Activated CD8-positive, alpha-beta memory T cell treated with anti-CD3 and anti-CD28 coated beads, Interleukin-2, amount 50 U/mL, for 4 hours (primary cell): ENCODE data around the gene CAMTA1.
"Not testable (repeated sequence)": the region's sequence is repeated elsewhere in the genome, so short reads cannot be mapped to it uniquely, and the experiment has no call there.

Experiments
- DNase-seq: peaks from one replicate; pipeline ENCODE4 v3.0.0-alpha.2; 2020

CAMTA1 gene

DNA sequence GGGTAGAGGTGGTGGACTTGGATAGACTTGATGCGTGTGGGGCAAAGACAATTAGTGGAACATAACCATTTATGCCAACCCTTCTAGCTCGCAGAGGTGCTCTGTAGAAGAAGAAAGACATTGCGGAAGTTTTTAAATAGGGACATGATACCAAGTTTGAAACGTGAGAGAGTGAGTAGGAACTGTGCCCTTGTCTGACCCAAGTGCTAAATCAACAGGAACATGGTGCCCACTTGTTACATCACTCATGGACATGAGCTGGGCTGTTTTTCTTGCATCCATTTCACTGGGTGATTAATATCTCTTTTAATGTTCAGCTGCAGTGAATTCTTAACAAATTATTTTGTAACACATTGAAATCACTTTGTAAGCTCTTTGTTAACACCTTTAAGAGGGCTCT lies 577.7 kb downstream of the CAMTA1 start:
- DNase-seq: no peak

DNA sequence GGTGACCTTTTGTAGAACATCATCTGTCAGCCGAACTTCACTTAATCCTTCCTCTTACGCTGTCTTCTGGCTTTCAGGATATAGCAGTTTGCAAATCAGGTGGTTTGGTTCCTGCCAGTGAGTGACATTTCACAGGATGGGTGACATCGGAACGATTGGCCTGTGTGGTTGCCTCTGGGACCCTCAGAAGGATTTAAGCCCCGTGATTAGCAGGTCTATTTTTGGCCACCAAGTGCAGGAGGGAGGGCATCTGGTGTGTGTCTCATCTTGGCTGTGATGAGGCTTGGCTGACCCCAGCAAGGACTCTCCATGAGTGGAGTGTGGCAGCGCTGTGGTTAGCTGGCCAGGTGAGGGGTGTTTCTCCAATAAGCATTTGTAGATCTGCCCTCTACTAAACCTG lies 578.2 kb downstream of the CAMTA1 start:
- no peak for DNase-seq

DNA sequence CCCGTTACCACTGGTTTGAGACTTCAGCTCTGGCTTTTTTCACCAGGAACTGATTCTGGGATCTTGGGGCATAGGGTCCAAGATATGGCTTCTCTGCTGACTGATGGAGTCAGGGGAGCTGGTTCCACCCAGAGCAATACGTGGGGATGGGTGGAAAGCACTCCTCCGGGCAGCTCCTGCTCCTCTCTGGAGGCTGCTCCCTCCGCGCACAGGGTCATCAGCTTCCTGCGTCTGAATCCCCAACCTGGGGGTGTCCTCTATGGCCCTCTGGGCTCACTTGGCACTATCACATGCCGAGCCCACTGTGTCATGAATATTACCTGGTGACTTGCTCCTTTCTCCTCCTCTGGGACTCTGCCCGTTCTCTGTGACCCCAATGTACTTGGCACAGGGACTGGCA lies 580.5 kb downstream of the CAMTA1 start:
- DNase-seq: no peak

DNA sequence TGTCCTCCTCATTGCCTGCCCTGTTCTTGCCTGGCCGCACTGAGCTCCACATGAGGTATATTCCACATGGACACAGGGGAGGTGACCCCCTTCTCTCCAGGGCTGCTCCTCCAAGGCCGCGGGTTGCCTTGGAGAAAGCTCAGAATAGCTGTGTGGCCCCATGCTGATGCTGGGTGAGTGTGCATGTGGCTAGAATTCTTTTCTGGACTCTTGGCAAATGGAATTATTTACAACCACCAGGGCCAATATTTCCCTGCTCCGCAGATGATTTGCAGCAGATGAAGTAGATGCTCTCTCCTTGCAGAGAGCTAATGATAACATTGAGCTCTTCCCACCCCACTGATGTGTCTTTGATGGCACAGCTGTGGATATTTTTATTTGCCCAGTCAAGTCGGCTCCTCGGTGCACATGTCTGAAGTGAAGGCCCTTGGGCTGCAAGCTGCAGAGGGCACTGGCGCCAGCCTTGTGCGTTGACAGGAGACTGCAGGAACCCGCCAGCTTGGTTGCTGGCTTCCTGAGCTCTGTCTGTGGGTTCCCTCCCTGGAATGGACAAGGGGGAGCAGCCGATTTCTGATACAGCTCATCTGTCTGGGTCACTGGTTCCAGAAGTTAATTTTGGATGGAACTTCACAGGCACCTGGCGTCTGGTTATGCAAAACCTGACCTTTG lies 581.2 kb downstream of the CAMTA1 start:
- DNase-seq: no peak

DNA sequence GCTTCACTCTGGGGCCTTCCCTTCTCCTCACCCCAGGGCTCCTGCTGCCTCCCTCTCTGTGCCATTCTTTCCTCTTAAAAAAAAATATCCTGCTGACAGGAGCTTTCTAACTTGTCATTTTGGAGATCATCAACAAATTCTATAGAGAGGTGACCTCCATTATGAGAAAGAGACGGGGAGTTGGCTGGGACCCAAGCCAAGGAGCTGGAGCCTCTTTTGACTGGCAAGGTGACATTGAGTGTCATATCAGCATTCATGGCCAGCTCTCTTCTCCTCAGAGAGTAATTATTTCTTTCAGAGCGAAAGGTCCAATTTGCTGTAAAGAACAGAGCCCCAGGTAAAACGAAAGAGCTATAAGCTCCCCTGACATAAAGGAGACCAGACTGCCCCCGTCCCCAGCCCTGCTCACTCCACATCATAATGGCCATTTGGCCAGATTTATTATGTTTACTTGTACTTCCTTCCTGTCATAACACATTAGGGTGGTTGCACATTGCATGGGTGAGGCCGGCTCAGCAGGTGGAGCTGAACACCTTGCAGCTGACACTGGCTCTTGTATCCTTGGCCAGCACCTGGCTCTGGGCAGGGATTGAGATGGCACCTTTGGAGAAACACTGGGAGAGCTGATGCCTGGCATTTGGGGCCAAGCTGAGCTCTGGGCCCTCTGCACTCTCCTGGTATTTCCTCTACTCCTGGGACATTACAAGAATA lies 581.9 kb downstream of the CAMTA1 start:
- no peak for DNase-seq

DNA sequence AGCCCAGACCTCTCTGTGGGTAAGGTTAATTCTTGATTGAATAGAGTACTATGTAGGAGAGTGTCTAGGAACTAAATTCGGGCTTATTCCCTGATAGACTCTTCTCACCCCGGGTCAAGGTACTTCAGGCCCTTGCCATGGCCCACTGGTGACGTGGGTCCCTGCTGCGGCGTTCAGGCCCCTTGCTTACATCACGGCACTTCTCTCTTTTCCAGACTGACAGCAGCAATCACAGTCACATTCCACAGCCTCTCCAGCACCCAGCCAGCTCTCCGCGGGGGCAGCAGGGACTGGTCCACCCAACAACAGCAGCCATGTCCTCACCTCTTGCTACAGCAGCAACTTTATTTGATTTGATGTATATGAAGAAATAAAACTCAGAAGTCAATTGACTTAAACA lies 584.6 kb downstream of the CAMTA1 start:
- DNase-seq: no peak

DNA sequence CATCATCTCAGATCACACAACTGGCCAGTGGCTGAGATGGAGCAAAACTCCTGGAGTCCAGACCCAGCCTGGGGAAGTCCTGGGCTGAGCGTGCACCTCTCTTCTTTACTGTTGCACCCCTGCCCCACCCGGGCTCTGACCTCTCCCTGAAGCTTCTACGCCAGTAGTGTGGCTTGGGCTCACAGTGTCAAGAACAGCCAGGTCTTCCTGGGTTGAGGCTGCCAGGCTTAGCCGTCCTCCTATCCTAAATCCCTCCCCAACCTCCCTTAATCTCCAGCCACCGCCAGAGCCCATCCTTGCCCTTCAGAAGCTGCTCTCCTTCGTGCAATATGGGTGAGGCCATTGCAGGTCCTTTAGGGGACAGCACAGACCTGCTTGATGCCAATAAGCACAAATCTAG lies 586.7 kb downstream of the CAMTA1 start:
- DNase-seq: no peak

DNA sequence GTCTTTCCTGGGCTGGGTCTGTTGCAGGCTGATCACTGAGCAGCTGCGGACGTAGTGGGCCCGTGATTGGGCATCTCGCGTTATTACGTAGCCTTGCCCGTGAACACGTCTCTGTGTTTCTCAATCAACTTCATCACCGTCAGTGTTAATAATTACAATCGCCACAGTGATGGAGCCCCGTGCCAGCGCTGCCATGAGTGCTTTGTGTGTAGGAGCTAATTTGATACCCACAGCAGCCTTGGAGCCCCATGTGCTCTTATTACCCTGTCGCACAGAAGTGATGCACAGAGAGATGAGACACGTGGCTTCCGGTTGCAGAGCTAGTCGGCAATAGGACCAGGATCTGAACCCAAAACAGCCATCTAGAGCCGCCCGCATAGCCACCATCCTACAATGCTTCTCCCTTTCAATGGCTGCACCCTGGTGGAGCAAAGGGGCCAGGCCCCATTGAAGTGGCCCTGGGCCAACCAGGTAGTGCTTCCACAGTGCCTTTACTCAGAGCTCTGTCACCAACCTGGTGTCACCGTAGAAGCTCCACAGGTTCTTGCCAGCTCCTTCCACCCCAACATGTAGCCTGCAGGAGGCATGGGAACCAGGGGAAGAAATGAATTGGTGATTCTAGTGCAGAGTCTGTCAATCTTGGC lies 587.3 kb downstream of the CAMTA1 start:
- no peak for DNase-seq

DNA sequence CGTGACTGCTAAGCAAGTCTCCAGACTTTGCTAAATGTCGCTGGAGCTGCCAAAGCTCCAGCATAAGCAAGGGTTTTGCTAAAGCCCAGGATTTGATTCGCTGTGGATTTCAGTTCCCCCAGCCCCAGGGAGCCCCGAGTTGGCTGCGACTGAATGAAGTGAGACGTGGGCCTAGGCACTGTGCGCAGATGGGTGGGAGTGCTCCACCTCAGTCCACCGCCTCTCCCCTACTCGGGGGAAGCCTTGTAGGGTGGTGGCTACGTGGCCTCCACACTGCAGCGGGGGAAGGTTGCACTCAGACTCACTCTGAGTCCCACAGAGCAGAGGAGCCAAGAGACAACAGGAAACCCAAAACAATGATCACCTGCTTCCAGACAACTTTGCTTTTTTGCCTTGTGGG lies 588.0 kb downstream of the CAMTA1 start:
- DNase-seq: no peak

DNA sequence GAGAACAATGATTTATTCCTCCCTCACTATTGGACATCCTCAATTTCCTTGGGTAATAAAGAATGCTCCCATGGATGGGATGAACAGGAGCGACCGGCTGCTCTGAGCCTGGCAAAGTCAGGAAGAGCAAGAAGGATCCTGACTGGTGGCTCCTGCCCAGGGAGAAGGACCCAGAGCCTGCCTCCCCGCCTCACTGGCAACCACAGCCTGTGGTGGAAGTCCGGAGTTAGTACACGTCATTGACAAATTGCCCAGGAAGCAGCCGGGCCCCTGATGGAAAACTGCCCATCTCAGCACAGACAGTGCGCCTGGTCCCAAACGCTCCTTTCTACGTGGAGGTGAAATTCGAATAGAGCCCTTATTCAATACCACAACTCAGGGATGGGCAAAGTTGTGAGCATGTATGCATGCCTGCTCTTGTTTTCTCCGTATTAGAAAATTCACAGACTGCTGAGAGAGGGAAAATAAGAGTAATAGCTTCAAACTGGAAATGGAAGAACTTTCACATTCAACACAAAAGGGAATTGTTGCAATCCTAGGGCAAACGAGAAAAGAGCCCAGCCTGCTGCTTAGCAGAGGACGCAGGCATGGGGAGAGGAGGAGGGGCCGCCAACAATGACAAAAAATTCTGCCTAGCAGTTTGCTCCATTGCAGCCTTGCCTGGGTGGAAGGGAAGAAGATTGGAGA lies 588.8 kb downstream of the CAMTA1 start:
- no peak for DNase-seq

DNA sequence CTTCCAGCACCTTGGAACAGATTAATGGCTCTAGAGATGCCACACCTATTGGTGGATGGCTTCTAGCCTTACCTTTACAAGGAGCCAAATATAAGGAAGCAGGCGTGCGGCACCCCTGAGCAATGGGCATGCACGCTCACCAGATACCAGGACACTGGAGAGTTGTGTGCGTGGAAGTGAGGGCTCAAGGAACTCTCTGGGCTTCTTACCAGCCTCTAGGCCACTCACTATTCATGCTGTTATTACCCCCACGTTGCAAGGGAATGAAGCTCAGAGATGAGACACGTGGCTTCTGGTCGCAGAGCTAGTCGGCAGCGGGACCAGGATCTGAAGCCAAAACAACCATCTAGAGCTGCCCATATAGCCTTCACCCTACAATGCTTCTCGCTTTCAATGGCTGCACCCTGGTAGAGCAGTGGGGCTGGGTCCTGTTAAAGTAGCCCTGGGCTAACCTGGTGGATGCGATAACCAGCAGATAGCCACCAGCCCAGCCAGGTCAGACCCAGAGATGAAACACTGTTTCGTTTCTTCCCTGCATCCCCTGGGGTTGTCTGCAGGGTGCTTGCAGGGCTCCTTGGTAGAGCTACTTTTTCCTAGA lies 589.4 kb downstream of the CAMTA1 start:
- no peak for DNase-seq

DNA sequence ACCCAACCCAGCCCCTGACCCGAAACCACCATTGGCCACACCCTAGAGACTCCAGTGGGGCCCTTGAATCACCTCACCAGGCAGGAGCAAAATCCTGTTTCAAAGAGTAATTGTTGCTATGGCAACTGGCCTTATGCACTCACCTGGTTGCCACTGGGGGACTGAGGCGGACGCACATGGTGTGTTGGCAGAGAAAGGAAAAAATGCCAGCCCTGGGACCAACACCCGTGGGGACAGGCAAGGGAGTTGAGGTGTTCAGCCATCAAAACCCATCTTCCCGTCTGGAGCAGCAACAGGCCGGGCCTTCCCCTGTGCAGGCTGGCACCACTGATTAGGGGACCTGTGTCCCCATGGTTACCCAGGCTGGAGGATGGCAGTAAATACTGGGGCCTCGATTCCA lies 590.1 kb downstream of the CAMTA1 start:
- DNase-seq: no peak

DNA sequence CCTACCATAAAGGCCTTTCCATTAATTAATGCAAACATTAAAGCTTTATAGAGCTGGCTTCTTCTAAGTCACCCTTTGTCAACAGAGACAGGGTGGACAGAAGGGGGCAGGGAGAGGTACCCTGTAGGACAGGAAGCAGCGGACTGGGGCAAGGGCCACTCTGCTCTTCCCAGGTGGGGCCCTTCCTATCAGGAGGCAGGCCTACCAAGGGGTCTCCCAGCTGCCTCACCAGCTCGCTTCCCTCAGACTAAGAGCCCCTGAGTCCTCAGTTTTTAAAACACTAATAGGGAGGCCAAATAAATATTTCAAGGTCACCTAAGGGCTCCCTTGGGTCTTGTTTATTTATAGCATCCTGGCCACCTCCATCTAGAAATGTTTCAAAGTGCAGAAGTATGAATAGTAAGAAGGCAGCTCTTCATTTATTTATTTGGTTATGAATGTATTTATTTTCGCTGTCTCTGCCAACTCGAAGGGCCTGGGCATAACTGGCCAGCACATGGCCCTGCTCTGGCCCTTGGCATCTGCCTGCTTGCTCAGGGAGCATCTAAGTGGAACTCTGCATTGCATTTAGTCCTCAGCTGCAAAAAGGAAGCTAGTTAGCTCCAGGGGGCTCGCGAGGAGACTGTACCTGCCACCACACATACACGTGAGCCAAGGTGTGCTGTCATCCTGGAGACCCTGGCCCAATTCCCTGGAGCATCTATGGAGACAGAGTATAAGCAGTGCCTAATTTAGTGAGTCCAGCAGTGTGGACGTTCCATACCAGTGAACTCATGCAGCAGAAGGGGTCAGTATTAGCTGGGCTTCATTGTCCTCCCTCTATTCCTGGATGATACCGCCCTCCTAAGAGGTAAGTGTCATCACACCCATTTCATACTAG lies 590.8 kb downstream of the CAMTA1 start:
- no peak for DNase-seq

DNA sequence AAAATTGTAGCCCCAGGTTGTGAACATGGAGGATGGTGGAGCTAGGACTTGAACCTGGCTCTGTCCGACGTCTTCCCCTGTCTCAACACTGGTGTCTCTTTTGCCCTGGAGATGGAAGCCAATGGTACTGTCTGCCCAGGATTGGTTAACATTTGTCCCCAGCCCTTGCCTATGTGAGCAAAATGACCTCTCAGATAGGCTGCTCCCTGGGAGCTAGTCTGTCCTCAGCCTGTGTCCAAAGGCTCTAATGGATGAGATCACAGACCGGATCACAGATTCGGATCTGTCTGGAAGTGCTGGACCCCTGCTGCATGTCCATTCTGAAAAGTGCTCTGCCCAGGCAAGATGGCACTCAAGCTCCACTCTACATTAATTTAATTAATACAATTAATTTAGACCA lies 591.4 kb downstream of the CAMTA1 start:
- no peak for DNase-seq

DNA sequence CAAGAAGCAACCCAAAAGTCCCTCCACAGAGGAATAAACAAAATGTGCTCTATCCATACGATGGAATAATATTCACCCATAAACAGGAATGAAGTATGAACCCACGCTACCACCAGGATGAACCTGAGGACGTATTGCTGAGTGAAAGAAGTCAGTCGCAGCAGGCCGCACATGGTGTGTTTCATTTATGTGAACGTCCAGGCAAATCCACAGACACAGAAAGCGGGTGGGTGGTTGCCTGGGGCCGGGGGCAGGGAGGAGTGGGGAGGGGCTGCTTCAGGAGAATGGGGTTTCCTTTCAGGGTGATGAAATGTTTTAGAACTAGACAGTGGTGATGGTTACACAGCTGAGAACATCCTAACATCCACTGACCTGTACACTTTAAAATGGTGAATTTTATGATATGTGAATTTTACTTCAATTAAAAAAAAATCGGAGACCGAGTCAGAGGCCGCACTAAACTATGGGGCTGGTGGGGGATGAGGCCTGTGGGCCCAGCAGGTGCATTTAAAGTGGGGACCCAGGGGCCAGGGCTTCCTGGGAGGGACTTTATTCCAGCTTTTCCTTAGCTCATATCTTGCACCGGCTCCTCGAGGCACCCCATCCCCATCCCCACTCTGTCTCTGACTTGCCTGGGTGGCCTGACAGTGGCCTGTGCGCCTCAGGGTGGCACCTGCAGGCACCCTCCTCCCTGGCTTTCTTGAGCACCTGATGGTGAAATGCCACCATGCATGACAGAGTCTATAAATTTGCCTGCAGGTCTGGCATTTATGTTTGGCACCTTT lies 593.3 kb downstream of the CAMTA1 start:
- DNase-seq: no peak

DNA sequence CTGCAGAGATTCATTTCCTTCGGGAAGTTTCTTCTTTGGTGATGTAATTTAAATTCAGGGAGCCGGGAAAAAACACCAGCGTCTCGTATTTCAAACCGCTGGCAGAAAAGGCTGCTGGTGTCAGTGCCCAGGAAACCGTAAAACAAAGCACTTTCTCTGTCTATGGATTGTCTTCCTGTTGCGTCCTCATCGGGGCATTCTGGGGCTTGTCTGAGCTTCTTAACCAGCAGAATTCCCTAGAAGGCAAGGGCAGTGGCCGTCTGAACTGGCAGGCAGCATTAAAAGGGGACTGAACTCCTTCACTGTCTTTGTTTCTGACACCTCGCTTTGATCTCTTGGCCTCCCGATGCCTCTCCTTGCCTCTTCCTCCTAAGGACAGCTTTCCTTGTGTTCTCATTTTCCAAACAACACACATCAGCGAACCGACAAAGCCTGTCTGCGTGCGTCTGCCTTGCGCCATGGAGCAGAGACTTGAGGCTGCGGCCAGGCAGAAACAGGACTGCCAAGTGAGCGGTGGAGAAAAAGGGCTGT lies 594.3 kb downstream of the CAMTA1 start:
- no peak for DNase-seq

DNA sequence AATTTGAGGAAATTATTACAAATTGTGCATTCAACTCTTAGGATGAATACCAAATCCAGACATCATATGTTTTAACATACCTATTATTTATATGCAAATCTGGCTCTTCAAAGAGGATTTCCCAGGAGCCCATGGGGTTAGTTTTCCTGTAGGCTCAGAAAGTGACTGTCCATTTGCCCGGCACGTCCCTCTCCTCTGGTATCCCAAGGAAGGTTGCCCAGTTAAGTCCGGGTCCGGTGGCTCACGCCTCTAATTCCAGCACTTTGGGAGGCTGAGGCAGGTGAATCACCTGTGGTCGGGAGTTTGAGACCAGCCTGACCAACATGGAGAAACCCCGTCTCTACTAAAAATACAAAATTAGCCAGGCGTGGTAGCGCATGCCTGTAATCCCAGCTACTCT lies 594.8 kb downstream of the CAMTA1 start:
- not testable (repeated sequence) for DNase-seq

DNA sequence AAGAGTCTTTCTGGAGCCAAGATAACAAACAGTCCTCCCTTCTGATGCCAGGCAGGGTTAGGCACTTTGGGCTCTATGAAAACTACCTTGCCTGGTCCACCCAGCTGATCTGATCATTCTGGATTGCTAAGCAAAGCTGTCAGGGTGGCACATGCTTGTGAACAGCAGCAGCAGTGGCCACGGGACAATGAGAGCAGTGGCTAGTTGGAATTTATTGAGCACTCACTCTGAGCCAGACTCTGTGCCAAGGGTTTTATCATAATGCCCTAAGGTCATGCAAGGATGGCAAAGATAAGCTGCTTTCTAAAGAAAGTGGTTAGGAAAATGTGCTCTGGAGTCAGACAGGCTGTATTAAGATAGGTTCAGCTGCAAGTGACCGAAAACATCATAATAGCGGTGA lies 595.5 kb downstream of the CAMTA1 start:
- DNase-seq: no peak

DNA sequence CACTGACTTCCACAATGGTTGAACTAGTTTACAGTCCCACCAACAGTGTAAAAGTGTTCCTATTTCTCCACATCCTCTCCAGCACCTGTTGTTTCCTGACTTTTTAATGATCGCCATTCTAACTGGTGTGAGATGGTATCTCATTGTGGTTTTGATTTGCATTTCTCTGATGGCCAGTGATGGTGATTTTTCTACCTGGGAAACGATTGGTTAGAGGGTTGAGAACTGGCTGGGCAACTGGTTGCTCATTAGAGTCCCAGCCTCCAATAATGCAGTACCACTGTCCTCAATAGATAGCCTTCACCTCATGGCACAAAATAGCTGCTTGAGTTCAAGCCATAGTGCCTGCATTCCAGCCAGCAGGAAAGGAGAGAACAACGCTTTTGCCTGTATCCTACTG lies 596.5 kb downstream of the CAMTA1 start:
- not testable (repeated sequence) for DNase-seq

DNA sequence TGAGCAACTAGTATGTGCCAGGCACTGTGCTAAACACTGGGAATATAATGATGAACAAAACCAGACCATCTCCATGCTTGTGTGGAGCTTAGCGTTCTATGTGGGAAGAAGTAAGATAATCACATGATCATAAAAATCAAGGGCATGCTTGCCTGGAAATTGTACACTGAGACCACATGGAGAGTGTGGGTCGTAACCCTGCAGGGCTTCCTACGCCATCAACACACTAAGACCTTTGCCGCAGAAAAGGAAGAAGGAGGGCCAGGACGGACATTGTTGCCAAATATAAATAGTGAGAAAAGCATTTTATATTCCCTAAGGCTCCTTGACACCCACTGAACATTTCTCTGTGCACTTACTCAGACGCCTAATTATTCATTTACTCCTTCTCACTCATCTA lies 597.7 kb downstream of the CAMTA1 start:
- DNase-seq: no peak
